Measurements from ENCODE around the gene CXCL1. TPM values are rescaled to one million over a fixed set of nuclear protein-coding genes. Genes with fewer than 3 reads are reported as not detected.
"Not testable (repeated sequence)": the region's sequence is repeated elsewhere in the genome, so short reads cannot be mapped to it uniquely, and the experiment has no call there.

The CXCL1 gene
- total RNA-seq, 2 donors from 2014 or later, result 0.74 to 2.2 TPM

DNA sequence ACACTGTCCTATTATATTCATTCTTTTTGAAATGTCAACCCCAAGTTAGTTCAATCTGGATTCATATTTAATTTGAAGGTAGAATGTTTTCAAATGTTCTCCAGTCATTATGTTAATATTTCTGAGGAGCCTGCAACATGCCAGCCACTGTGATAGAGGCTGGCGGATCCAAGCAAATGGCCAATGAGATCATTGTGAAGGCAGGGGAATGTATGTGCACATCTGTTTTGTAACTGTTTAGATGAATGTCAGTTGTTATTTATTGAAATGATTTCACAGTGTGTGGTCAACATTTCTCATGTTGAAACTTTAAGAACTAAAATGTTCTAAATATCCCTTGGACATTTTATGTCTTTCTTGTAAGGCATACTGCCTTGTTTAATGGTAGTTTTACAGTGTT lies 1.6 kb downstream of the CXCL1 start:
- no peak for DNase-seq (ENCODE audit: low spot score)
- intact Hi-C loops (cut with DNase I), result no loop called here

DNA sequence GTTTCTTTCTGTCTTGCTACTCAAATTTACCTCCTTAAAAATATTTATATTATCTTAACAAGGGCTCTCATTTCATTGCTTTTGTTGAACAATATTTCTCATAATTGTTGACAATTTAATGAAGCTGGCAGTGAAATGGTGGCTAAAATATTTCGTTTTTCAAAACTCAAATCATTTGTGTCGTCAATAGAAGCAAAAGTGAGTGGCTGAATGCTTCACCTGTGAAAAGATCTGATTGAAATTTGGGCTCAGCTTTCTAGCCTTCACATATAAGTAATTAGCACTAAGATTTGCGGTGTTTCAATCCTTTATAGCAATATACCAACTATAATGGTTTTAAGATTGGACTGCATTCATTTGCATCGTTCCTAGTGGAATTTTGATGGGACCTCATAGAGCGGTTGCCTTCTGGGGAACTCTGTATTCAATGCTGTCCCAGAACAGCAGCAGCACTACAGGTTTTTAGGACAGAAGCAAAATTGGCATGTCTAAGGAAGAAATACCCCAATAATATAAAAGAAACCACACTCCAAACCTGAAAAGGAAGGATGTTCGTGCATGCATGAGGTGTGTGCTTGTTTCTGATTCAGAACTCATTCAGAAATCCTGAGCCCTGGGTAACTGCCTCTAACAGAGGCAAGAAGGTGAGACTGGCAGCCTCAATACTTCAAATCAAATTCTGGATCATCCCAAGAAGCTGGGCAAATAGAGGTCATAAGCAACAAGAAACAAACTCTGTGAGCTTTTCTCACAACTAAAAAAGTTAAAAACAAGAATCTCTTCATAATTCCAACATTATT lies 2.5 kb downstream of the CXCL1 start:
- DNase-seq (ENCODE audit: low spot score), result no peak
- intact Hi-C loops (cut with DNase I), result no loop called here

DNA sequence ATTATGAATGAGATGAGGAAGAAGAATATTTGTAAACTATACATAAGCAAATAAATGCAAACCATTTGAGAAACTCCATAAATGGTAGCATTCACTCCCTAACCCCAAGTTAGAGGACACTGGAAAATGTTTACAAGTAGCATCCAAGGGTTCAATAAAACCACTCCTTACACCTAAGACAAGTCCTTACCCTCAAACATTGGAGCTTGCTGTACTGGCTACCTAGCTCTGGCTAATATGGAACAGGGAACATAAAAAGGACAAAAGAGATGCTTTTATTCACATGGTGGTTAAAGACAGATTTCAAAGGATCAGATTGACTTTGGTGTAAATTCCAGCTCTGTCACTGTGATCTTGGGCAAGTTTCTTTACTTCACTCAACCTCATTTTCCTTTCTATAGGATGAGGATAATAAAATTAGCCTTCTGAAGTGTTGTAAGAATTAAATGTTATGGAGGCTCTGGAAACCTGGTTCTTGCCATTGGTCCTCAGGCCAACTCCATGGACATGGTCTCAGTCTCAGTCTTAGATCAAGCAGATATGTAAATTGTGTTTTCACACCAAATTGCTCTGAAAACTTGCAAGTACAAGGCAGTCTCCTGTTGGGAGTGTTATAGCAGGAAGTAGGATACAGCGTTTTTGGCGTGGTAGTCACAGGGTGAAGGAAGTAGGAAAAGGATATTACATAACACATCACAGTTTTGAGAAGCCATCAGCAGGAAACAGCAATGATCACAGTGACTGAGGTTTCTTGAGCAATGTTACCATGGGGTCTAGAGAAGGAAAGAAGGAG lies 3.3 kb downstream of the CXCL1 start:
- no peak for DNase-seq (ENCODE audit: low spot score)
- intact Hi-C loops (cut with DNase I), result no loop called here

DNA sequence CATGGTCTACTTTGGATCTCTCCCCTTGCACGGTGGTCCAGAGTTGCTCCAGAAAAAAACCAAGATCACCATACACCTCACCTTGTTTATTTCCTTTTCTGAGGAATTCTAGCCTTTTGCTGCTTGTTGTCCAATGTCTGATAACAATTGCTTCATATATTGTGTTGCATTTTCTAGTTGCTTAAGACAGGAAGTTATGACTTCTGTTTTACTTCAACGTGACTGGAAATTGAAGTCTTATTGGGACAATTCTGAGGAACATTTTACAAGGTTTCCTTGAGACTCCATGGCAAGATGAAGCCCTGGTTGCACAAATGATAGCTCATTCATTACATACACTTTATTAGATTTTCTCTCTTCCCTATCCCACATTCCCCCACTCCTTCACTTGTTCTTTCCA lies 5.2 kb downstream of the CXCL1 start:
- DNase-seq (ENCODE audit: low spot score), result no peak
- intact Hi-C loops (cut with DNase I), result no loop called here

DNA sequence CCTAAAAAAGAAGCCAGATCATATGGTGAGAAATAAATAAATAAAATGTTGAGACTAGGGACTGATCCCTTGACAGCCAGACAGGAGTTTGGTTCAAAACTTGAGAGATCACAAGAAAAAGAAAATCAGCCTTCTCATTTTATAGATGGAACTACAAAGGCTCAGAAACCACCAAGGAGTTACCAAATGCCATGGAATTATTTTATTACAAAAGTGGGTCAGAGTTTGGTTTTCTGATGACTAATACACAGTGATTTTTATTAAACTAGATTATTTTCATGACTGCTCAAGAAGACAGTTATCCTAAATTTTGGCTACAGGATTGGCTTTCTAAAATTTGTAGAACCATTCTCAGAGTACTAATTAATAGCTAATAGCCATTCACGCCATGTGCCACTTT lies 6.2 kb downstream of the CXCL1 start:
- DNase-seq (ENCODE audit: low spot score), result no peak
- intact Hi-C loops (cut with DNase I), result no loop called here

DNA sequence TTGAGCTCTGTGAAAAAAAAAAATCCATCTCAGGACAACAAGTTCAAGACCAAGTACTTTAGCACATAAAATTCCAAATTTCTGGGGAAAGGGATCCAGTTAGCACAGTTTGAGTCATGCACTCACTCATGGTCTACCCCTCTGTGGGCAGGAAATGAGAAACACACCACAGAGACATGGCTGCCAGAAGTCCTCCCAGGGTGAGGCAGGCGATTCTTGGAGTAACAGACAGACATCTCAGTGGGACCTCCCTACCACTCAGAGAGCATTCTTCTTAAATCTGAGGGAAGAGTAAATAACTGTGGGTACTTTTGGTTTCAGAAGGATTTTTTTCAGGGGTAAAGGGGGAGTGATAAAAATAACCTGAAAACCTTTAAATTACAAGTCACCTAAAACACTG lies 14.1 kb downstream of the CXCL1 start:
- no peak for DNase-seq (ENCODE audit: low spot score)
- intact Hi-C loops (cut with DNase I), result no loop called here

DNA sequence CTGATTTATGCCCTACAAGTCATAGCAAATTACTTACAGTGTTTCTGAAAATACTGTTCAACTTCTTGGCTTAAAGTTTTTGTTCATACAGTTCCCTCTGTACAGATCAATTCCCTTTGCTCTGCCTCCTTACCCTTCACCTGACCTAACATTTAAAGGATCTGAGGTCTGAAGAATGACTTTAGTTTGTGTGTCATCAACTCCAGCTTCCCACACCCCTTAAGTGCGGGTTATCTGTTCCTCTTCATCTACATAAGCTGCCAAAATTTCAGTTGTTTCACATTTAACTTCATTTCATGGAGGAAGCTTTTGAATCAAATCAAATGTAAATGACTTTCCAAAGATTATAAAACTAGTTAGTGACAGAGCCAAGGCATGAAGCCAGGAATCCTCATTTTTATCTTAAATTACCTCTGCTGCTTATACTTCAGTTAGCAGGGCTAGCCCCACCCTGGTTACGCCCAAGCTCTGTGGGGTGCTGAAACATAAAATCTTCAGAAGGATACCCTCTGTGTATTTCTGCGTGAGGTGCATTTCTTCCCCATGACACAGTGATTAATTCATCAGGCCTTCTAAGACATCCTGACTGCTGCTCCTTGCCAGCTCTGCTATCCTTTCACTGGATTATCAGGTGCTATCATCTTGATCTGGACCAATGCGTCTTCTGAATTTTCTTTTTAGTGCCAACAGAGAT lies 16.5 kb downstream of the CXCL1 start:
- intact Hi-C loops (cut with DNase I), result no loop called here
- DNase-seq (ENCODE audit: low spot score), result no peak

DNA sequence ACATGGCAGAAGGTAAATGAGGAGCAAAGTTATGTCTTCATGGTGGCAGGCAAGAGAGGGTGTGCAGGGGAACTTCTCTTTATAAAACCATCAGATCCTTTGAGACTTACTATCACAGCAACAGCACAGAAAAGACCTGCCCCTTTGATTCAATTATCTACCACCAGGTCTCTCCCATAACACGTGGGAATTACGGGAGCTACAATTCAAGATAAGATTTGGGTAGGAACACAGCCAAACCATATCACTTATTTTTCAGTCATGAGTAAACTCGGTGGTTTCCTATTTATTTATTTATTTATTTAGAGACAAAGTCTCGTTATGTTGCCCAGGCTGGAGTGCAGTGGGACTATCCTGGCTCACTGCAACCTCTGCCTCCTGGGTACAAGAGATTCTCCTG lies 22.1 kb downstream of the CXCL1 start:
- intact Hi-C loops (cut with DNase I), result no loop called here
- no peak for DNase-seq (ENCODE audit: low spot score)

DNA sequence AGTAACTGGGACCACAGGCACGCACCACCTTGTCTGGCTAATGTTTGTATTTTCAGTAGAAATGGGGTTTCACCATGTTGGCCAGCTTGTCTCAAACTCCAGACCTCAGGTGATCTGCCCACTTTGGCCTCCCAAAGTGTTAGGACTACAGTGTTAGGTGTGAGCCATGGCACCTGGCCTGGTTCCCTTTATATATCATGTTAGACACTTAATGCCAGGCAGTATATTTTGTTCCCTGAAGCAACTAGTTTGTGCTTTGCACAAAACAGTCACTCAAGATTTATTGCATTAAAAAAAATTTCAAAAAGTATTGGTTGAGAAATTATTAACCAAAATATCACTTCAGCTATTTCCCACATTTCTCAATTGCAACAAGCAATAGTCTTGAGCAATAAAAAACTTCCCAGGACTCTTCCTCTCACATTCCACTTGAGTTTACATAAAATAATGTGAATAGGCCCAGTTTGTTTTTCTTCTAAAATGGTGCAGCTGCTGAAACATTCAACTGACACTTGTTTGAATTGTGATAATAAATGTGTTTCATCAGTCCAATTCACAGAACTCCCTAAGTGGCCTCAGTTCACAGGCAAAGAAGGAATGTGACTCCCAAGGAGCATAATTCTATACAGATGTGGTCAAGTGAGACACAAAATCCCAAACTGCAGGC lies 22.7 kb downstream of the CXCL1 start:
- DNase-seq (ENCODE audit: low spot score), result no peak
- intact Hi-C loops (cut with DNase I), result no loop called here

DNA sequence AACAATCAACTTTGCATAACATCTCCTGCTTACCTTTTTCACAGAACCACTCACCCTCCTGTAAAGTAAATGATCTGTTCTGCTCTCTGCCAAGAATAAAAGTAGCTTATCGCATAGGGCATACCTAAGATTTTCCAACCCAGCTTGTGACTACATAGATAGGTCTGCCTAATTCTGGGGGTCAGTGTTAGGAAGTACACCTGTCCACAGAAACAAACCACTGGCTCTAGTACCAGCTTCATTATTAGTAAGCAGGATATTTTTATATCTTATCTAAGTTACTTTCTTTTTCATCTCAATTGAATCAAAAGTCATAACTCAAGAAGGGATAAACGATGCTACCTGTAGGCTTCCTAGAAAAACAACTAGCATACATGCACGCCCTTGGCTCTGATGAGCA lies 23.8 kb downstream of the CXCL1 start:
- intact Hi-C loops (cut with DNase I), result no loop called here
- no peak for DNase-seq (ENCODE audit: low spot score)

DNA sequence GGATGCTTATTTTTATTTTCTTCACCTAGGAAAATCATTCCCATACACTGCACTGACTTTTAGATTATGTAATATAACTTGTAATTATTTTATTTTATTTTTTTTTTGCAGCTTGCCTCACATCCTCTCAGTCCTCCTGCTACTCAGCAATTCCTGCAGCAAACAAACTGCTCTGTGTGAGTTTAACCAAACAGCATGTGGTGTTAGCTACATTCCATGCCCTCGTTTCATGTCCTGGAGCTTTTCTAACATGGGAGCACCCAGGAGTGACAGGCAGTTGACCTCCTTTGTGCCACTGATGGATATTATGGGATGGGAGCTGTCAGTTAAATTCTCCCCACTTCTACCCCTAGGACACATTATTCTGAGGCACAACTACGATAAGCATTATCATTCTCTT lies 24.8 kb downstream of the CXCL1 start:
- intact Hi-C loops (cut with DNase I), result no loop called here
- DNase-seq (ENCODE audit: low spot score), result no peak

DNA sequence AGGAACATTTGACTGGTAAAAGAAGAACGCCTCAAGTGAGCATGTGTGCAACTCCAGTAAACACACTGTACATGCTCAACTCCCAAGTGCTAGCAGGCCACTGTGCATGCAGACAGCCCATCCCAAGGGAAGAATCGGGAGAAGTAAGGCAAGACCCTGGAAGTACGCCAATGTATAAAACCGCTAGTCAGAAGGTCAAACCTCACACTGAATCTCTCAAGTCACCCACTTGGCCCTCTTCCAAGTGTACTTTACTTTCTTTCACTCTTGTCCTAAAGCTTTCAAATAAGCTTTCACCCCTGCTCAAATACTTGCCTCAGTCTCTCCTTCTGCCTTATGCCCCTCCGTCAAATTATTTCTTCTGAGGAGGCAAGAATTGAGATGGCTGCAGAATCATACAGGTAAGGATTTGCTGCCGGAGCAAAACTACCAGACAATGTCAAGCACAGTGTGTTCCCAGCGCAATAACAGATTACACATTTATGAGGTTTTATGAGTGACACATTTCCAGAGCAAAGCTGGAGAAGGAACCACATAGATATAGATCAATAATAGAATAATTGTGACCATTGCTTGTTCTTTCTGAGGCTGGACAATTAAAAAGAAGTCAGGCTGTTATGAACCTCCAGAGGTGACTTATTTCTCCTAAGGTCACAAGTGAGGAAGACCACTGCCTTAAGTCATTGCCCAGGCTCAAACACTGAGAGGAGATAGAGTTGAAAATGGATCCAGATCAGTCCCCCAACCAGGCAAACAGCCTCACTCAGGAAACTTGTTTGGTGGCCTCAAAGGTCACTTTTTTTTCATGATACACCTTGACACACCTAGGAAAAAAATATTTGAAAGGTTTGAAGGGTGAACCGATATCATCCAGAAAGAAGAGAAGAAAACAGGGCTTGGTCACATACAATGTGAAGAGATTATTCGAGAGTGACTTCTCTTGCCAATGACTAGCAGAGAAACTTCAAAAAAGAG lies 26.3 kb downstream of the CXCL1 start:
- intact Hi-C loops (cut with DNase I), result no loop called here
- no peak for DNase-seq (ENCODE audit: low spot score)

DNA sequence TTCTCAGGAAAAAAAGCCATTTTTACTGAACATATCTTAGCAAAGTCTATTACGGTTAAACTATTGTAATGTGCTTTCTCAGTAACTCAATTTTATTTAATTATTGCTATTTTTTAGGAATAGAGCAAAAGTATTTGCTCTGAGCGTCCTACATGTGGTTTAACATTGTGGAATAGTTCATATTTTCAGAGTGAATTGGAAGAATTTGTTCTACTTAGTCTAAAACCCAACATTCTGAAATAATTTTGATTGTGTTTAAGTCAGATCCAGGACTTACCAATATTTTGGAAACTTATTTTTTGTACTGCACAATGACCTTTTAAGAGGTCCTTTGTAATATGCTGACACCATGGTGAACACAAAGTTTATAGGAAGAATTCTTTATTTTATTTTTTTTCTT lies 27.2 kb downstream of the CXCL1 start:
- intact Hi-C loops (cut with DNase I), result no loop called here

DNA sequence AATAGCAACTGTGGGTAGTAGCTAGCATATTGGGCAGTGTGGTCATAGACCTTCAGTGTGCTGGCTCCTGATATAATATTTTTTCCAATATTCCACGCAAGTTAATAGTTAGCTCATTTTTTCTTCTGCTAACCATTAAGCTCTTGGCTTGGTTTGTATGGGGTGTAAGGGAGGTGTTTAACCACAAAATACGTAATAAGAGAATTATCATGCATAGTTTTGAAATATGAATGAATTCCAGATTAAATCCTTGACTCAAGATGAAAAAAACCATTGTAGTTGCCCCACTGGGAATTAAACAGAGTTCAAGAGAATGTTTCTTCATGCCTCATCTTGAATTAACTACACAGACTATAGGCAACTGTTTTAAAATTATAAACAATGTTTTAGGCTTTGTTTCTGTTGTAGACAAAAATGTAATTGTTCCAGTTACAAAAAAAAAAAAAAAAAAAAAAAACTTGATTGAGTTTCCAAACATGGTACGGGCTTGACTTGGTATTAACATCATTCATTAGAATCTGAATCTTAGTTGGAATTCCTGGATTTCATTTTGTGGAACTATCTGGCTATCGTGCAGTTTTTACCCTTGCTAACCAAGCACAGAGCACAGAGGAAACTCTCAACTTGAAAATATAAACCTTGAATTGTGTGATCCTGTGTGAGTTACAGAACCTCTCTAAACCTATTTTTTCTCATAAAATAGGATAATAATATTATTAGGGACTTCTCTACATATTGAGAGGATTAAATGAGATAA lies 28.4 kb downstream of the CXCL1 start:
- intact Hi-C loops (cut with DNase I), result no loop called here
- no peak for DNase-seq (ENCODE audit: low spot score)

More for the DNA sequence above, 27.2 kb downstream of the CXCL1 start:
- no peak for DNase-seq (ENCODE audit: low spot score)

DNA sequence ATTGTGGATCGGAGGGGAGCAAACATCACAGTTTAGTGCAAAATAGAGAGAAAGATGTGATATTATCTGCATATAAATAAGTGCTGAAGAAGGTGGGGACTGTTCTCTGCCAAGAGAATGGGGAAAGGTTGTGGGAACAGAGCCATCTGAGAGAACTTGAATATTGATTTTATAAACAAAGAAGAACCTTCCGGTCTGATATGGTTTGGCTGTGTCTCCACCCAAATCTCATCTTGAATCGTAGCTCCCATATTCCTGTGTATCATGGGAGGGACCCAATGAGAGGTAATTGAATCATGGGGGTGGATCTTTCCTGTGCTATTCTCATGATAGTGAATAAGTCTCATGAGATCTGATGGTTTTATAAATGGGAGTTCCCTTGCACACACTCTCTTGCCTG lies 30.1 kb downstream of the CXCL1 start:
- DNase-seq (ENCODE audit: low spot score); intact Hi-C loops (cut with DNase I): not testable (repeated sequence)

DNA sequence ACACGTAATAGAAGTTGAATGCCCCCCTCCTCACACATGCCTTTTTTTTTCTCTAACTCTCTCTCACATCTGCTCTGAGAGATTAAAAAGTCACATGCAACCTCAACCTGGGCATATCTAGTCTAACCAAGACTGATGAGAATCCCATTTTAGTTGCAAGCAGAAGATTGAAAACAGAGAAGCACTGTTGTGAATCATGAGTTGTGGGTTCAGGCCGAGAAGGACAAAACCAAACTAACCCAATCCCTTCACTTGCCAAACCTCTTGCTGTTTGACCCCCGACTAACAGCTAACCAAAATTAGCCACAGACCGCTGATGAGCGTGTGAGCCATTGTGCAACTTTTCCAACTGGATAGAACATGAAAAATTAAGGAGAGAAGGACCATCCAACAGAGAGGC lies 31.8 kb downstream of the CXCL1 start:
- no peak for DNase-seq (ENCODE audit: low spot score)
- intact Hi-C loops (cut with DNase I), result no loop called here

DNA sequence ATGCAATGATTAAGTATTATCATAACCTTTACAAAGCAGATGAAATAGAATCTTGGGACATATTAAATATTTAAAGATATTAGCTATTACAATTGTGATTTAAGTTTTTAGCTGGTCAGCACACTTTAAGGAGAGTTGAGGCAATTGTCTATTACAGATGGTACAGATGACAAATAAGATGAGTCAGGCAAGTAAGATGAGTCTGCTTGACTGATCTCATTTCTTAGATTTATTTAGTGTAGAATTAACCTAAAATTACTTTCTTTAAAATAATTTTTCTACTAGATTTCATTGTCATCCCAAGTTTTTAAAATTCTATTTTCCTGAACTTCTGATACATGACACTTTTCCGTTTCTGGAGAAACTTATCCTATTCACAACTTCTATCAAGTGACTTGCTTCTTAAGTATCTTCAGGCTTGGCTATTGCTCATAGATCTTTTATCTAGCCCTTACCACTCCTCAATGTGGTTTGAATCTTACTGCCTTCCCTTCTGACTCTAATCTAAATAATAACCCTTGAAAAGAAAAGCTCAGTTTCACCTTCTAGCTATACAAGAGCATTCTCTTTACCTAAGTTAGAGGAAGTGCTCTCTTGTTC lies 32.9 kb downstream of the CXCL1 start:
- no peak for DNase-seq (ENCODE audit: low spot score)
- intact Hi-C loops (cut with DNase I), result no loop called here

Measured in posterior vena cava (tissue), 2 donors.